TTC549 (cell line): ENCODE results near the gene ENHO.
"Not testable (repeated sequence)": the region's sequence is repeated elsewhere in the genome, so short reads cannot be mapped to it uniquely, and the experiment has no call there.

ENCODE experiments used
- FAIRE-seq: peaks from 2 replicates; lab custom pipeline; 2012; peaks lifted over from hg19 to GRCh38; lab: Jason Lieb, UNC

ENHO gene

GRCh38 chr9:34505370-34506120 is 17.2 kb downstream of the ENHO start:
- no peak for FAIRE-seq

- FAIRE-seq: no peak
Measured at GRCh38 chr9:34503406-34503805, 19.4 kb downstream of the ENHO start.

- no peak for FAIRE-seq
Measured at GRCh38 chr9:34502891-34503290, 19.9 kb downstream of the ENHO start.

- no peak for FAIRE-seq
Measured at GRCh38 chr9:34502471-34502870, 20.3 kb downstream of the ENHO start.

GRCh38 chr9:34501889-34502425 is 20.8 kb downstream of the ENHO start:
- FAIRE-seq: no peak

GRCh38 chr9:34501372-34501771 is 21.4 kb downstream of the ENHO start:
- no peak for FAIRE-seq

GRCh38 chr9:34500623-34501267 is 22.0 kb downstream of the ENHO start:
- FAIRE-seq: no peak

GRCh38 chr9:34499076-34499475 is 23.7 kb downstream of the ENHO start:
- no peak for FAIRE-seq

- FAIRE-seq: no peak
Measured at GRCh38 chr9:34498553-34498952, 24.2 kb downstream of the ENHO start.

- FAIRE-seq: no peak
Measured at GRCh38 chr9:34496149-34496712, 26.6 kb downstream of the ENHO start.

GRCh38 chr9:34493972-34494535 is 28.7 kb downstream of the ENHO start:
- no peak for FAIRE-seq

GRCh38 chr9:34492051-34492450 is 30.7 kb downstream of the ENHO start:
- FAIRE-seq: no peak

GRCh38 chr9:34491596-34491995 is 31.2 kb downstream of the ENHO start:
- FAIRE-seq: no peak

GRCh38 chr9:34490760-34491159 is 32.0 kb downstream of the ENHO start:
- FAIRE-seq: no peak

GRCh38 chr9:34490360-34490759 is 32.4 kb downstream of the ENHO start:
- no peak for FAIRE-seq

- FAIRE-seq: no peak
Measured at GRCh38 chr9:34486572-34486971, 36.2 kb downstream of the ENHO start.

GRCh38 chr9:34485822-34486221 is 37.0 kb downstream of the ENHO start:
- FAIRE-seq: no peak

GRCh38 chr9:34484678-34485077 is 38.1 kb downstream of the ENHO start:
- FAIRE-seq: no peak

GRCh38 chr9:34482746-34483145 is 40.0 kb downstream of the ENHO start:
- FAIRE-seq: not testable (repeated sequence)

- FAIRE-seq: not testable (repeated sequence)
Measured at GRCh38 chr9:34481620-34482019, 41.2 kb downstream of the ENHO start.

GRCh38 chr9:34479431-34479866 is 43.3 kb downstream of the ENHO start:
- FAIRE-seq: no peak

- no peak for FAIRE-seq
Measured at GRCh38 chr9:34477541-34477940, 45.2 kb downstream of the ENHO start.

GRCh38 chr9:34475097-34475496 is 47.7 kb downstream of the ENHO start:
- FAIRE-seq: no peak
